ENCODE results near the gene CCDC154.

- TF ChIP-seq EZH2 (IDR thresholded peaks at IDR 0.05; ENCODE audit: insufficient read depth, poor library complexity, severe bottlenecking) (no peak), EZH2phosphoT487 (IDR thresholded peaks at IDR 0.05; ENCODE audit: insufficient read depth, low read depth) (no peak)
Observed at GRCh38 chr16:1465567-1465915, 21.2 kb upstream of the CCDC154 start.
